ENCODE data around the gene ZSCAN23. TPM values are rescaled to one million over a fixed set of nuclear protein-coding genes. Genes with fewer than 3 reads are reported as not detected.

The ZSCAN23 gene
- total RNA-seq, 2 donors from 2014 or later = 5.3 to 5.7 TPM

GRCh38 chr6:28401172-28401571, 42.1 kb downstream of the ZSCAN23 start:
- no peaks in the 10 kb centered on the region for H3K27me3 ChIP-seq (replicated peaks; ENCODE audit: insufficient read depth)
- 88% methylated on average over 1 of the region's 1 CpG for WGBS
- no peaks in the 10 kb centered on the region for H3K9me3 ChIP-seq
- H3K4me3 ChIP-seq = no peak overlapping the region
- no peak for DNase-seq (ENCODE audit: low spot score)
- no peak overlapping the region for H3K27ac ChIP-seq
- H3K36me3 ChIP-seq = no peaks in the 10 kb centered on the region
- H3K4me1 ChIP-seq (replicated peaks) = no peaks in the 10 kb centered on the region
- TF ChIP-seq POLR2AphosphoS5 (IDR thresholded peaks at IDR 0.05) (no peak), POLR2A (IDR thresholded peaks at IDR 0.05) (no peak)
- intact Hi-C loops (cut with DNase I) = no loop called here

GRCh38 chr6:28400122-28400451, 43.2 kb downstream of the ZSCAN23 start:
- no peaks in the 10 kb centered on the region for H3K4me1 ChIP-seq (replicated peaks)
- no peaks in the 10 kb centered on the region for H3K27me3 ChIP-seq (replicated peaks; ENCODE audit: insufficient read depth)
- DNase-seq (ENCODE audit: low spot score) = no peak
- H3K9me3 ChIP-seq = no peaks in the 10 kb centered on the region
- intact Hi-C loops (cut with DNase I) = no loop called here
- no peaks in the 10 kb centered on the region for H3K36me3 ChIP-seq
- peak overlapping the region; percentile 54 to 55 for H3K4me3 ChIP-seq
- no peak overlapping the region for H3K27ac ChIP-seq
- TF ChIP-seq POLR2AphosphoS5 (IDR thresholded peaks at IDR 0.05) = no peak
- no peak for TF ChIP-seq CTCF (IDR thresholded peaks at IDR 0.05)
- TF ChIP-seq POLR2A (IDR thresholded peaks at IDR 0.05) = no peak
- WGBS = 26% methylated on average over 8 of the region's 8 CpGs

- intact Hi-C loops (cut with DNase I) = no loop called here
- Histone ChIP-seq H3K36me3 (no peaks in the 10 kb centered on the region), H3K27ac (peak within 1 kb of the TSS; percentile 21 to 51), H3K4me3 (peak within 1 kb of the TSS; percentile 54 to 55), H3K4me1 (replicated peaks) (no peaks in the 10 kb centered on the region), H3K27me3 (replicated peaks; ENCODE audit: insufficient read depth) (no peaks in the 10 kb centered on the region), H3K9me3 (no peaks in the 10 kb centered on the region)
- WGBS = under 1% methylated on average over 37 of the region's 49 CpGs
- peak; percentile 50 for DNase-seq (ENCODE audit: low spot score)
- no peak for TF ChIP-seq POLR2A (IDR thresholded peaks at IDR 0.05)
- TF ChIP-seq CTCF (IDR thresholded peaks at IDR 0.05) = peak in 3 of 4 experiments; percentile 38 to 47 (median 40)
- peak; percentile 44 for TF ChIP-seq POLR2AphosphoS5 (IDR thresholded peaks at IDR 0.05)
These were observed 43.8 kb downstream of the ZSCAN23 start, which contains the start of gene ZSCAN12 for GRCh38 chr6:28399350-28400121. Gene ZSCAN12 (minus strand): TSS chr6:28399747. CDS start chr6:28398405, 1,342 bp downstream.

- intact Hi-C loops (cut with DNase I) = no loop called here
These were observed 47.4 kb downstream of the ZSCAN23 start for GRCh38 chr6:28395918-28396317.

More at GRCh38 chr6:28395918-28396317, 47.4 kb downstream of the ZSCAN23 start:
- H3K9me3 ChIP-seq = no peaks in the 10 kb centered on the region
- no peak overlapping the region for H3K27ac ChIP-seq
- H3K36me3 ChIP-seq = no peaks in the 10 kb centered on the region
- 92% methylated on average over 4 of the region's 4 CpGs for WGBS
- H3K4me3 ChIP-seq = no peak overlapping the region
- DNase-seq (ENCODE audit: low spot score) = no peak
- H3K4me1 ChIP-seq (replicated peaks) = no peaks in the 10 kb centered on the region
- H3K27me3 ChIP-seq (replicated peaks; ENCODE audit: insufficient read depth) = no peaks in the 10 kb centered on the region
- TF ChIP-seq POLR2AphosphoS5 (IDR thresholded peaks at IDR 0.05) (no peak), CTCF (IDR thresholded peaks at IDR 0.05) (no peak), POLR2A (IDR thresholded peaks at IDR 0.05) (no peak)

Data from prostate gland (tissue), 2 donors.